HCT116 (cell line): ENCODE data around the gene CDK14. TPM values are rescaled to one million over a fixed set of nuclear protein-coding genes. Genes with fewer than 3 reads are reported as not detected.

ENCODE experiments used
- ATAC-seq: fragments of 200-7000 bp; cut with Tn5 transposase; 2 replicates; pipeline ENCODE4 v1.9.1; 2020; ENCODE audit warnings: mild to moderate bottlenecking, moderate library complexity
- BruUV-seq: library from RNA; stranded (reverse); fragments of 400-500 nt; replicated peaks from 2 replicates; lab custom pipeline; 2021; lab: Mats Ljungman, UMichigan
- CTCF ChIA-PET: fragments of 300-600 bp; sonication (Branson Sonifier 250); formaldehyde crosslinking; loops from one replicate; lab custom pipeline; 2021; ENCODE audit warnings: antibody characterized with exemption; lab: Charles Lee
- POLR2A ChIA-PET: fragments of 300-600, 350-600 bp; sonication (Branson Sonifier 250); formaldehyde crosslinking; loops from one replicate; lab custom pipeline; 2021; ENCODE audit warnings: antibody characterized with exemption; lab: Charles Lee
- RAD21 ChIA-PET, 2 experiments: fragments of 300-600 bp; sonication (Branson Sonifier 250); formaldehyde crosslinking; loops; one replicate each; lab custom pipeline; 2023; ENCODE audit warnings: low total read pairs in 2 of 2; ENCODE audit not compliant: uncharacterized antibody in 2 of 2, unreplicated experiment in 2 of 2, low non-redundant PET in 1 of 2; lab: Charles Lee
- DNase-seq: peaks from one replicate; pipeline ENCODE4 v3.0.0-alpha.2; 2010; ENCODE audit warnings: low read depth, low spot score
- H2AFZ ChIP-seq: fragments of 200-600 bp; shearing (Covaris generic), sonication (generic); 2 replicates; pipeline ENCODE4 v1.6.1; 2017; ENCODE audit warnings: low read depth, mixed run types, mixed read lengths, antibody characterized with exemption, low read length; ENCODE audit not compliant: poor library complexity, severe bottlenecking
- H3K27ac ChIP-seq: 2 replicates; pipeline ENCODE4 v1.5.1; 2012; ENCODE audit warnings: low read depth, low read length
- H3K27me3 ChIP-seq: fragments of 200-600 bp; sonication (generic); 2 replicates; pipeline ENCODE4 v1.6.1; 2016; ENCODE audit warnings: mixed run types, low read length, mixed read lengths; ENCODE audit not compliant: insufficient read depth
- H3K36me3 ChIP-seq, 2 experiments: fragments of 200-500 bp in 1 of 2; fragments of 200-600 bp in 1 of 2; sonication (Bioruptor generic) in 1 of 2; sonication (generic) in 1 of 2; 2 replicates each; pipeline versions ENCODE4 v1.5.1 to v1.6.1; 2014 to 2016; ENCODE audit warnings: low read length in 2 of 2, inconsistent platforms in 1 of 2, mixed read lengths in 1 of 2, mixed run types in 1 of 2; ENCODE audit not compliant: insufficient read depth in 2 of 2, control insufficient read depth in 1 of 2
- H3K4me1 ChIP-seq, 2 experiments: fragments of 200-600 bp in 1 of 2; sonication (generic) in 1 of 2; 2 replicates each; pipeline versions ENCODE4 v1.5.1 to v1.6.1; 2012 to 2017; ENCODE audit warnings: low read length in 2 of 2, inconsistent platforms in 1 of 2, mild to moderate bottlenecking in 1 of 2, mixed read lengths in 1 of 2, mixed run types in 1 of 2, moderate library complexity in 1 of 2; ENCODE audit not compliant: insufficient read depth in 2 of 2, control insufficient read depth in 1 of 2
- H3K4me2 ChIP-seq: fragments of 200-600 bp; sonication (generic); 2 replicates; pipeline ENCODE4 v1.6.1; 2017; ENCODE audit warnings: mixed run types, low read length, mixed read lengths
- H3K4me3 ChIP-seq, 2 experiments: fragments of 200-600 bp in 1 of 2; sonication (generic) in 1 of 2; replicated peaks in 1 of 2; 2 replicates each; pipeline ENCODE4 v1.5.1; 2011 to 2016; ENCODE audit warnings: low read length in 2 of 2, control low read depth in 1 of 2, low read depth in 1 of 2, mild to moderate bottlenecking in 1 of 2, mixed read lengths in 1 of 2, mixed run types in 1 of 2
- H3K79me2 ChIP-seq: fragments of 200-600 bp; sonication (generic); 2 replicates; pipeline ENCODE4 v1.6.1; 2017; ENCODE audit warnings: mild to moderate bottlenecking, mixed run types, low read length, moderate library complexity, mixed read lengths; ENCODE audit not compliant: insufficient read depth
- H3K9ac ChIP-seq: fragments of 200-600 bp; sonication (generic); 2 replicates; pipeline ENCODE4 v1.6.1; 2016; ENCODE audit warnings: low read length, mixed read lengths
- H3K9me2 ChIP-seq: fragments of 200-600 bp; sonication (generic), shearing (Covaris generic); 2 replicates; pipeline ENCODE4 v1.6.1; 2017; ENCODE audit warnings: mixed run types, mild to moderate bottlenecking, moderate library complexity; ENCODE audit not compliant: insufficient read depth
- H3K9me3 ChIP-seq, 2 experiments: fragments of 200-500 bp in 1 of 2; fragments of 200-600 bp in 1 of 2; sonication (Bioruptor generic) in 1 of 2; sonication (generic) in 1 of 2; 2 replicates each; pipeline ENCODE4 v1.6.1; 2014 to 2017; ENCODE audit warnings: low read length in 2 of 2, mixed read lengths in 2 of 2, inconsistent platforms in 1 of 2, low read depth in 1 of 2, mild to moderate bottlenecking in 1 of 2, mixed run types in 1 of 2, moderate library complexity in 1 of 2; ENCODE audit not compliant: control insufficient read depth in 1 of 2, insufficient read depth in 1 of 2
- H4K20me1 ChIP-seq: fragments of 200-600 bp; sonication (generic), shearing (Covaris generic); 2 replicates; pipeline ENCODE4 v1.6.1; 2017; ENCODE audit warnings: mixed run types, mild to moderate bottlenecking, moderate library complexity; ENCODE audit not compliant: insufficient read depth
- ATF3 ChIP-seq: IDR thresholded peaks from 2 replicates; pipeline ENCODE4 v1.6.1; 2012
- CEBPB ChIP-seq: IDR thresholded peaks from 2 replicates; pipeline ENCODE4 v1.6.1; 2012; ENCODE audit warnings: low read depth
- CTCF ChIP-seq, 3 experiments: fragments of 200-600 bp in 1 of 3; sonication (generic) in 1 of 3; IDR thresholded peaks in 2 of 3; conservative IDR thresholded peaks in 1 of 3; 2 replicates each; pipeline ENCODE4 v1.5.1; 2012 to 2017; ENCODE audit warnings: low read depth in 2 of 3, low read length in 2 of 3, antibody characterized with exemption in 1 of 3, borderline replicate concordance in 1 of 3, control low read depth in 1 of 3, mild to moderate bottlenecking in 1 of 3, mixed read lengths in 1 of 3, mixed run types in 1 of 3, moderate library complexity in 1 of 3; ENCODE audit not compliant: insufficient read depth in 1 of 3
- EGR1 ChIP-seq: IDR thresholded peaks from 2 replicates; pipeline ENCODE4 v1.6.1; 2012; ENCODE audit warnings: low read depth
- ELF1 ChIP-seq: IDR thresholded peaks from 2 replicates; pipeline ENCODE4 v1.6.1; 2012; ENCODE audit warnings: low read depth, borderline replicate concordance
- EZH2 ChIP-seq: fragments of 200-600 bp; sonication (generic); IDR thresholded peaks from 2 replicates; pipeline ENCODE4 v1.6.1; 2017; ENCODE audit warnings: antibody characterized with exemption, mixed run types
- EZH2phosphoT487 ChIP-seq: fragments of 200-600 bp; IDR thresholded peaks from 2 replicates; pipeline ENCODE4 v1.6.1; 2018; ENCODE audit warnings: antibody characterized with exemption, borderline replicate concordance
- JUND ChIP-seq: IDR thresholded peaks from 2 replicates; pipeline ENCODE4 v1.6.1; 2012
- MAX ChIP-seq: IDR thresholded peaks from 2 replicates; pipeline ENCODE4 v1.6.1; 2012
- POLR2A ChIP-seq: IDR thresholded peaks from 2 replicates; pipeline ENCODE4 v1.7.0; 2011; ENCODE audit warnings: borderline replicate concordance; ENCODE audit not compliant: insufficient read depth, insufficient read length; ENCODE audit errors: extremely low read depth
- RAD21 ChIP-seq: IDR thresholded peaks from 2 replicates; pipeline ENCODE4 v1.6.1; 2012; ENCODE audit warnings: low read depth, mild to moderate bottlenecking
- REST ChIP-seq: IDR thresholded peaks from 2 replicates; pipeline ENCODE4 v1.6.1; 2012; ENCODE audit warnings: low read depth
- SIN3A ChIP-seq: IDR thresholded peaks from 2 replicates; pipeline ENCODE4 v1.6.1; 2012; ENCODE audit warnings: low read depth
- SP1 ChIP-seq: IDR thresholded peaks from 2 replicates; pipeline ENCODE4 v1.6.1; 2012; ENCODE audit warnings: low read depth
- SRF ChIP-seq: IDR thresholded peaks from 2 replicates; pipeline ENCODE4 v1.6.1; 2012; ENCODE audit warnings: low read depth
- TCF7L2 ChIP-seq: IDR thresholded peaks from 2 replicates; pipeline ENCODE4 v1.7.0; 2011; ENCODE audit warnings: borderline replicate concordance, inconsistent platforms; ENCODE audit not compliant: insufficient read depth, insufficient read length; ENCODE audit errors: extremely low read depth
- ZBTB33 ChIP-seq: IDR thresholded peaks from 2 replicates; pipeline ENCODE4 v1.6.1; 2011; ENCODE audit warnings: mild to moderate bottlenecking, low read length, moderate library complexity; ENCODE audit not compliant: insufficient replicate concordance; ENCODE audit errors: extremely low read depth
- ZFX ChIP-seq: fragments of 450-650 bp; IDR thresholded peaks from 2 replicates; pipeline ENCODE4 v1.6.1; 2017
- intact Hi-C: fragments of 100-400 bp; cut with micrococcal nuclease; formaldehyde crosslinking; loops from 2 replicates; pipeline ENCODE4 v1.10.0; 2022
- total RNA-seq: library from RNA; stranded (reverse); gene quantifications from one replicate; pipeline ENCODE4 v1.2.1, GENCODE V29; 2021; ENCODE audit not compliant: unreplicated experiment

CDK14 gene
- total RNA-seq, 1 experiment from 2014 or later: 10.2 TPM

GRCh38 chr7:90903841-90904240 is 307.7 kb downstream of the CDK14 start:
- Histone ChIP-seq H3K4me2 (no peak overlapping the region), H3K4me1 (no peaks in the 10 kb centered on the region), H3K79me2 (no peaks in the 10 kb centered on the region), H3K36me3 (no peaks in the 10 kb centered on the region), H3K9ac (no peak overlapping the region), H3K4me3 (no peak overlapping the region), H4K20me1 (no peaks in the 10 kb centered on the region), H3K9me3 (no peaks in the 10 kb centered on the region), H3K27ac (no peak overlapping the region), H2AFZ (no peak overlapping the region), H3K27me3 (no peaks in the 10 kb centered on the region), H3K9me2 (no peaks in the 10 kb centered on the region)
- RAD21 ChIA-PET: no interaction called here
- TF ChIP-seq REST (no peak), RAD21 (no peak), MAX (no peak), TCF7L2 (no peak), CEBPB (no peak), EGR1 (no peak), SRF (no peak), ATF3 (no peak), EZH2phosphoT487 (no peak), ELF1 (no peak), CTCF (IDR thresholded peaks at IDR 0.05 in 2 of 3, conservative IDR thresholded peaks at IDR 0.05 in 1 of 3; ENCODE audit: borderline replicate concordance in 1 of 3, insufficient read depth in 1 of 3, low read depth in 2 of 3, low read length in 2 of 3) (no peak), JUND (no peak), POLR2A (no peak), SP1 (no peak), SIN3A (no peak), ZFX (no peak), ZBTB33 (no peak), EZH2 (no peak)
- CTCF ChIA-PET: no interaction called here
- BruUV-seq: no TSS peak
- POLR2A ChIA-PET: no interaction called here
- DNase-seq (no peak), ATAC-seq (no peak)
- intact Hi-C loops: no loop called here
